Esophagus muscularis mucosa (tissue), 4 donors: ENCODE results near the gene MAD1L1. TPM values are rescaled to one million over a fixed set of nuclear protein-coding genes. Genes with fewer than 3 reads are reported as not detected.

Source experiments
- DNase-seq: peaks from one replicate; pipeline ENCODE4 v3.0.0-alpha.2; 2017; ENCODE audit errors: extremely low spot score
- H3K27ac ChIP-seq, 4 donors: fragments of 200-600 bp; sonication (generic); replicated peaks in 1 of 4; 1 replicate in 3 of 4; 2 replicates in 1 of 4; pipeline ENCODE4 v1.5.1; 2016 to 2019; ENCODE audit warnings: mild to moderate bottlenecking in 1 of 4
- H3K27me3 ChIP-seq, 4 donors: fragments of 200-600 bp; sonication (generic); one replicate each; pipeline versions ENCODE4 v1.5.1 to v1.6.0; 2016 to 2019
- H3K36me3 ChIP-seq, 4 donors: fragments of 200-600 bp; sonication (generic); one replicate each; pipeline ENCODE4 v1.5.1; 2016 to 2019
- H3K4me1 ChIP-seq, 4 donors: fragments of 200-600 bp; sonication (generic); one replicate each; pipeline ENCODE4 v1.5.1; 2016 to 2019
- H3K4me3 ChIP-seq, 4 donors: fragments of 200-600 bp; sonication (generic); 1 replicate in 2 of 4; 2 replicates in 2 of 4; pipeline ENCODE4 v1.5.1; 2016 to 2019; ENCODE audit warnings: mild to moderate bottlenecking in 4 of 4, moderate library complexity in 1 of 4
- H3K9me3 ChIP-seq, 4 donors: fragments of 200-600 bp; sonication (generic); 1 replicate in 3 of 4; 2 replicates in 1 of 4; pipeline ENCODE4 v1.5.1; 2016 to 2019
- EP300 ChIP-seq: sonication (generic); formaldehyde crosslinking; IDR thresholded peaks from one replicate; pipeline ENCODE4 v1.6.1; 2017; ENCODE audit warnings: antibody characterized with exemption
- POLR2A ChIP-seq: fragments of 450-650 bp; IDR thresholded peaks from one replicate; pipeline ENCODE4 v1.6.1; 2017; ENCODE audit warnings: antibody characterized with exemption, moderate library complexity, mild to moderate bottlenecking, low read depth
- POLR2AphosphoS5 ChIP-seq, 2 donors: sonication (generic); formaldehyde crosslinking; IDR thresholded peaks; one replicate each; pipeline ENCODE4 v1.6.1; 2017; ENCODE audit warnings: antibody characterized with exemption in 2 of 2
- WGBS: methylation state at CpG from one replicate; pipeline ENCODE4 v1.1.5; 2018; 5-methylcytosine and 5-hydroxymethylcytosine counted together
- intact Hi-C: fragments of 100-400 bp; cut with DNase I; formaldehyde crosslinking; loops from one replicate; pipeline ENCODE4 v1.15.1; 2023
- total RNA-seq, 4 donors: library from RNA; depleted of rRNA; stranded (reverse); fragments of >200 nt; gene quantifications; one replicate each; pipeline versions ENCODE4 v1.1.0 to v1.2.1, GENCODE V29; 2016
- TF ChIP-seq, protein P1 (sequence below), 3 experiments: fragments of 200-600 bp in 2 of 3; fragments of 450-650 bp in 1 of 3; sonication (generic) in 2 of 3; IDR thresholded peaks; one replicate each; pipeline ENCODE4 v1.5.1; 2017 to 2019; ENCODE audit warnings: antibody characterized with exemption in 3 of 3, mild to moderate bottlenecking in 2 of 3, moderate library complexity in 1 of 3

Gene MAD1L1
- total RNA-seq, 4 donors from 2014 or later = 22.2 to 33.1 (median 29.5) TPM

DNA sequence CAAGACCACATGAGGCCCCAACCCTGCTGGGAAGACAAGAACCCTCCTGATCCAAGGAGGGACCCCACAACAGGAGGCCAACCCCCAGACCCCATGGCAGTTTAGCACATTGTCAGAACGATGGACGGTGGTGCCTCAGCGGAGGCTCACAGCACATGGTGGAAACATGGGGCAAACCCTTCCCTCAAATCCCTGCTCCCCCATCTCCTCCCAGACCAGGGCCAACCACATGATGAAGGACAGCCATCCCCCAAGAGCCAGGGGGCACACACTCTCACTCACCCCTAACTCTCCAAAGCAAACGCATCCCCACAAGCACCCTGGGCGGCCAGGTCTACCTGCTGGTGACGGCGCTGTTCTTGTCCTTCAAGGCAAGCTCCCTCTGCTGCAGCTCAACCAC is 83.9 kb downstream of the MAD1L1 start:
- TF ChIP-seq EP300 = no peak
- TF ChIP-seq, protein P1, sequence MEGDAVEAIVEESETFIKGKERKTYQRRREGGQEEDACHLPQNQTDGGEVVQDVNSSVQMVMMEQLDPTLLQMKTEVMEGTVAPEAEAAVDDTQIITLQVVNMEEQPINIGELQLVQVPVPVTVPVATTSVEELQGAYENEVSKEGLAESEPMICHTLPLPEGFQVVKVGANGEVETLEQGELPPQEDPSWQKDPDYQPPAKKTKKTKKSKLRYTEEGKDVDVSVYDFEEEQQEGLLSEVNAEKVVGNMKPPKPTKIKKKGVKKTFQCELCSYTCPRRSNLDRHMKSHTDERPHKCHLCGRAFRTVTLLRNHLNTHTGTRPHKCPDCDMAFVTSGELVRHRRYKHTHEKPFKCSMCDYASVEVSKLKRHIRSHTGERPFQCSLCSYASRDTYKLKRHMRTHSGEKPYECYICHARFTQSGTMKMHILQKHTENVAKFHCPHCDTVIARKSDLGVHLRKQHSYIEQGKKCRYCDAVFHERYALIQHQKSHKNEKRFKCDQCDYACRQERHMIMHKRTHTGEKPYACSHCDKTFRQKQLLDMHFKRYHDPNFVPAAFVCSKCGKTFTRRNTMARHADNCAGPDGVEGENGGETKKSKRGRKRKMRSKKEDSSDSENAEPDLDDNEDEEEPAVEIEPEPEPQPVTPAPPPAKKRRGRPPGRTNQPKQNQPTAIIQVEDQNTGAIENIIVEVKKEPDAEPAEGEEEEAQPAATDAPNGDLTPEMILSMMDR (IDR thresholded peaks at IDR 0.05) = no peak
- no peak for TF ChIP-seq POLR2AphosphoS5 (IDR thresholded peaks at IDR 0.05)
- no peak for TF ChIP-seq POLR2A
- Histone ChIP-seq H3K9me3 (no peaks in the 10 kb centered on the region), H3K4me1 (no peaks in the 10 kb centered on the region), H3K27me3 (no peaks in the 10 kb centered on the region), H3K27ac (no peak overlapping the region), H3K36me3 (peaks cover 0 to 51% (median 36%) of the 10 kb centered on the region in 4 donors), H3K4me3 (no peak overlapping the region)
- intact Hi-C loops = no loop called here
- WGBS = 100% methylated on average over 7 of the region's 7 CpGs
- no peak for DNase-seq

DNA sequence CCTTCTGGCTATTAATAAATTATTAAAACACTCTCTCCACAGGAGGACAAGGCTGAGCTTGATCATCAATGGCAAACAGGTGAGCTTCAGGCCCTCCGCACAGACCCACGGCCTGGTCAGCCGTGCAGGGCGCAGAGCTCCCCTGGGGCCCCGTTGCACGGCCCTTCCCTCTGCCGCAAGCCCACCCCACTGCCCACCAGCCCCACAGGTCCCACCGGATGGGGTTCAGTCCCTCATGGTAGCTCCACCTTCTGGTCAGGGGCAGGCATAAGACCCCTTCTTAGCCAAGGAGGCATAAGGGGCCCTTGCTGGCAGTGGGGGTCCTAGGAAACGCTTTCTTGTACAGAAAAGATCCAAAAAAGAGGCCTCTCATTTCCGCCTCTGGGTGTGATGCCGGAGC is 84.6 kb downstream of the MAD1L1 start:
- no peaks in the 10 kb centered on the region for H3K27me3 ChIP-seq
- H3K9me3 ChIP-seq = no peaks in the 10 kb centered on the region
- TF ChIP-seq EP300 (no peak), POLR2A (no peak), POLR2AphosphoS5 (IDR thresholded peaks at IDR 0.05) (no peak)
- TF ChIP-seq, protein P1 (IDR thresholded peaks at IDR 0.05) = no peak
- DNase-seq = no peak
- no peaks in the 10 kb centered on the region for H3K4me1 ChIP-seq
- H3K27ac ChIP-seq = no peak overlapping the region
- H3K36me3 ChIP-seq = peaks cover 0 to 57% (median 39%) of the 10 kb centered on the region in 4 donors
- H3K4me3 ChIP-seq = no peak overlapping the region
- WGBS = 97% methylated on average over 10 of the region's 11 CpGs
- intact Hi-C loops = no loop called here

DNA sequence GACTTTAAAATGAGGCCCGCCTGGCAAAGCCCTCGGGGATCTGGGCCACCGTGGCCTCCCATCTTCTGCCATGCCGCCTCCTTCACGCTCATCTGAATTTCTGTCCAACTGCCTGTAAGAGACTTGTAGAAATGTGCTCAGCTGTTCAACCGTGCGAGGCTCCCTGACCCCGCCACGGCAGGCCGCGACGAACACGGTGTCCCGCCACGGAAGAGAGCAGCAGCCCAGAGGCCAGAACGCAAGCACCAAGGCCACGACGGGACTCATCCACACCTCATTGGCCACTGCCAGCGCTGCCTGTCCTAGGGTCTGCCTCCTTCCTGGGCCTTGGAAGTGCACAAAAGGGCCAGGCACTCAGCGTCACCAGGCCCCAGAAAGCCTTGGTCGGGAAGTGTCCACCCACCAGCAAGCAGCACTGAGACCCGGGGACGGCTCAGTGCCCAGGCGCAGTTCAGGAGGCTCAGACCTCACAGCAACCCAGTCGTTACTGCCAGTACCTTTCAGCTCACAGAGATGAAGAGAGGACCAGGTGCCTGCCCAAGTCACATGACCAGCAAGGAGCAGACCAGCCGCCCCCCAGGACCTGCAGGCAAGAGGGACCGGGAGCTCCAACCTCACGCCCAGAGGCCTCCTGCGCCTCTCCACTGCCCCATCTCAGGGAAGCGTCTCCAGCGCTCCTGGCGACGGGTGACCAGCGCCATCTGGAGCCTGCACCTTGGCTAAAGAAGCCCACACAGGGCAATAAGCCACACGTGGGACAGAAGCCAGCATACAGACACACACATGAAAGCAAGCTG is 85.9 kb downstream of the MAD1L1 start:
- H3K9me3 ChIP-seq = no peaks in the 10 kb centered on the region
- no peak overlapping the region for H3K4me3 ChIP-seq
- H3K4me1 ChIP-seq = no peaks in the 10 kb centered on the region
- 96% methylated on average over 24 of the region's 35 CpGs for WGBS
- no peaks in the 10 kb centered on the region for H3K27me3 ChIP-seq
- no peak overlapping the region for H3K27ac ChIP-seq
- intact Hi-C loops = no loop called here
- TF ChIP-seq, protein P1 (IDR thresholded peaks at IDR 0.05) = no peak
- no peak for DNase-seq
- peaks cover 0 to 58% (median 42%) of the 10 kb centered on the region in 4 donors for H3K36me3 ChIP-seq

DNA sequence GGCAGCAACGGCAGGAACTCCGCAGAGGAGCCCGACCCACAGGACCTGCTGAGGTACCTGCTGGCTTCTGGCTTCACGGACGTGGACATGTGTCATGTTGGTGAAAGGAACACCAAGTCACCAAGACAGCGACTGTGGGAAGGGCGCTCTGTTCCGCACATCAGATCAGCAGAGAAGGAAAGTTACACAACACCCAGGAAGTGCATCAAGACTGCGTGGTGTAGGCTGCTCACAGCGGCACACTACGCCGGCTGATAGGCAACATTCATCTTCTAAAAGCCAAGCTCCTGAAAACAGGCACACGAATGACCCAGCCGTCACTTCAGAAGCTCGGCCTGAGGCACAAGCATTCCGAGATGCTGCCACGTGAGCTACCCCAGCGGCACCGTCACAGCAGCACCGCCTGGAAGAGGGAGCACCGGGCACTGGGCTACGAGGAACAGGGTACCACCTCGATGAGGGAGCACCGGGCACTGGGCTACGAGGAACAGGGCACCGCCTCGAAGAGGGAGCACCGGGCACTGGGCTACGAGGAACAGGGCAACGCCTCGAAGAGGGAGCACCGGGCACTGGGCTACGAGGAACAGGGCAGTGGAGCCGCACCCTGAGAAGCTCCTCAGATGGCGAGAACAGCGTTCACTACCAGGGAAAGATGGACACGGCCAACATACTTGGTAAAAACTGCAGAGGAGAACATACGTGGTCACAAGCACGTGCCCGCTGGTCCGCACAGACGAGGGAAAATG is 86.7 kb downstream of the MAD1L1 start:
- intact Hi-C loops = no loop called here
- Histone ChIP-seq H3K36me3 (peaks cover 0 to 58% (median 42%) of the 10 kb centered on the region in 4 donors), H3K4me1 (no peaks in the 10 kb centered on the region), H3K27me3 (no peaks in the 10 kb centered on the region), H3K9me3 (no peaks in the 10 kb centered on the region), H3K4me3 (no peak overlapping the region), H3K27ac (no peak overlapping the region)
- DNase-seq = no peak
- TF ChIP-seq POLR2AphosphoS5 (IDR thresholded peaks at IDR 0.05) (no peak), POLR2A (no peak), EP300 (no peak)
- TF ChIP-seq, protein P1 (IDR thresholded peaks at IDR 0.05) = no peak
- WGBS = 95% methylated on average over 41 of the region's 42 CpGs
